Activated CD8-positive, alpha-beta T cell treated with anti-CD3 and anti-CD28 coated beads, Interleukin-2, amount 10 ng/mL, durations not matched to agents 7 days and 5 days (primary cell): Measurements from ENCODE around the gene ERICH2. TPM values are rescaled to one million over a fixed set of nuclear protein-coding genes. Genes with fewer than 3 reads are reported as not detected.
A peak's percentile ranks its signal among the peaks of the same experiment; 100 is the strongest.

Source experiments
- ATAC-seq: fragments of 150-1000 bp; cut with Tn5 transposase; one replicate; pipeline ENCODE4 v1.10.0; 2021; ENCODE audit warnings: moderate library complexity
- CTCF ChIA-PET: fragments of 350-600 bp; sonication (Branson Sonifier 250); formaldehyde crosslinking; loops from one replicate; lab custom pipeline; 2021; ENCODE audit warnings: antibody characterized with exemption; lab: Charles Lee
- POLR2A ChIA-PET: fragments of 350-600 bp; sonication (Branson Sonifier 250); formaldehyde crosslinking; loops from one replicate; lab custom pipeline; 2021; ENCODE audit warnings: antibody characterized with exemption; lab: Charles Lee
- DNase-seq: peaks from one replicate; pipeline ENCODE4 v3.0.0-alpha.2; 2020
- H3K27ac Mint-ChIP-seq: one replicate; pipeline ENCODE4 v1.8.0; 2021; ENCODE audit warnings: mild to moderate bottlenecking, mixed read lengths
- H3K27me3 Mint-ChIP-seq: one replicate; pipeline ENCODE4 v1.8.0; 2021; ENCODE audit warnings: low read depth, mixed read lengths
- H3K36me3 Mint-ChIP-seq: one replicate; pipeline ENCODE4 v1.8.0; 2021; ENCODE audit warnings: low read depth, mixed read lengths
- H3K4me1 Mint-ChIP-seq: one replicate; pipeline ENCODE4 v1.8.0; 2021; ENCODE audit warnings: low read depth, mixed read lengths
- H3K4me3 Mint-ChIP-seq: one replicate; pipeline ENCODE4 v1.8.0; 2021; ENCODE audit warnings: mild to moderate bottlenecking, mixed read lengths
- H3K9me3 Mint-ChIP-seq: one replicate; pipeline ENCODE4 v1.8.0; 2022; ENCODE audit warnings: mixed read lengths; ENCODE audit not compliant: insufficient read depth
- total RNA-seq, 2 experiments: library from RNA; stranded (reverse); gene quantifications; one replicate each; pipeline ENCODE4 v1.2.3, GENCODE V29; 2021

The ERICH2 gene
- total RNA-seq, 2 experiments from 2014 or later = not detected

GRCh38 chr2:170766693-170767092 lies 3.5 kb upstream of the ERICH2 start:
- Mint-ChIP-seq H3K36me3 (no peaks in the 10 kb centered on the region), H3K4me3 (no peak overlapping the region), H3K9me3 (no peaks in the 10 kb centered on the region), H3K27ac (no peak overlapping the region), H3K4me1 (peaks cover 12% of the 10 kb centered on the region), H3K27me3 (peaks cover 13% of the 10 kb centered on the region)
- ChIA-PET POLR2A (no interaction called here), CTCF (no interaction called here)
- ATAC-seq = no peak
- DNase-seq = no peak

- no peaks in the 10 kb centered on the region for H3K36me3 Mint-ChIP-seq
- peak; percentile 90 for ATAC-seq
- peak overlapping the region; percentile 90 for H3K4me3 Mint-ChIP-seq
- no peaks in the 10 kb centered on the region for H3K9me3 Mint-ChIP-seq
- H3K27me3 Mint-ChIP-seq = peaks cover 35% of the 10 kb centered on the region
- DNase-seq = peak; percentile 77
- H3K4me1 Mint-ChIP-seq = peaks cover 13% of the 10 kb centered on the region
- peak overlapping the region; percentile 78 for H3K27ac Mint-ChIP-seq
- ChIA-PET POLR2A (no interaction called here), CTCF (interaction anchor here (0.9 to 2.1 kb wide), 4 partner anchors 10 to 361 kb away, joined by 3 to 6 read pairs (median 4); no protein-coding TSS in a partner anchor)
Measured at GRCh38 chr2:170770606-170771420, 635 bp downstream of the ERICH2 start.

GRCh38 chr2:170771421-170771937 lies 1.3 kb downstream of the ERICH2 start:
- ChIA-PET CTCF (interaction anchor here (0.9 to 2.1 kb wide), 2 partner anchors 11 to 410 kb away, joined by 5 to 6 read pairs; no protein-coding TSS in a partner anchor), POLR2A (no interaction called here)
- H3K27ac Mint-ChIP-seq = peak overlapping the region; percentile 30
- H3K9me3 Mint-ChIP-seq = no peaks in the 10 kb centered on the region
- no peak for DNase-seq
- no peaks in the 10 kb centered on the region for H3K36me3 Mint-ChIP-seq
- H3K4me3 Mint-ChIP-seq = peak overlapping the region; percentile 67
- peaks cover 13% of the 10 kb centered on the region for H3K4me1 Mint-ChIP-seq
- H3K27me3 Mint-ChIP-seq = peaks cover 35% of the 10 kb centered on the region
- no peak for ATAC-seq

GRCh38 chr2:170772295-170772694 lies 2.1 kb downstream of the ERICH2 start:
- POLR2A ChIA-PET = no interaction called here
- H3K4me3 Mint-ChIP-seq = no peak overlapping the region
- DNase-seq = no peak

GRCh38 chr2:170774074-170774473 lies 3.9 kb downstream of the ERICH2 start:
- ATAC-seq (no peak), DNase-seq (no peak)
- Mint-ChIP-seq H3K27me3 (peaks cover 42% of the 10 kb centered on the region), H3K27ac (no peak overlapping the region), H3K4me1 (peaks cover 13% of the 10 kb centered on the region), H3K9me3 (no peaks in the 10 kb centered on the region), H3K4me3 (no peak overlapping the region), H3K36me3 (no peaks in the 10 kb centered on the region)
- POLR2A ChIA-PET = no interaction called here
- CTCF ChIA-PET = no interaction called here

More at GRCh38 chr2:170772295-170772694, 2.1 kb downstream of the ERICH2 start:
- Mint-ChIP-seq H3K27ac (no peak overlapping the region), H3K4me1 (peaks cover 13% of the 10 kb centered on the region), H3K27me3 (peaks cover 35% of the 10 kb centered on the region), H3K36me3 (no peaks in the 10 kb centered on the region), H3K9me3 (no peaks in the 10 kb centered on the region)
- CTCF ChIA-PET = interaction anchor here (0.7 to 1.1 kb wide), 4 partner anchors 10 to 411 kb away, joined by 3 to 5 read pairs (median 3); no protein-coding TSS in a partner anchor
- no peak for ATAC-seq

DNA sequence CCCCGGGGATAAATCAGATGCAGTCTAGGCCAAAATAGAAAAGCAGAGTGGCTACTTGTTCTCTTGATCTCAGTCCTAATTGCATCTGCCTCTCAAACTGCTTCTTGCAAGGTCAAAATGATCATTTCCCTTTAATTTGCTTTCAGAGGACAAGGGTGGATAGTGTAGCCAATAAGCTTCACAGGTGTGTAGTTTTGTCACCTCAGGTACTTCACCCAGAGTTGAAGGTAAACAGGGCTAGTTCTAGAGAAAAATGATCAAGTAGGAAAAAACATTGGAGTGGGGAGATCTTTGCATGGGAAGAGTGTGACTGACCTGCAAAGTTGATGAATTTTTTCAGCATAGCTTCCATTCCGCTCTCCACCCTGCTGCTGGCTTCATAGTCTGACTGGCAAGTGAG lies 8.7 kb downstream of the ERICH2 start:
- no peaks in the 10 kb centered on the region for H3K9me3 Mint-ChIP-seq
- no peaks in the 10 kb centered on the region for H3K4me1 Mint-ChIP-seq
- CTCF ChIA-PET = interaction anchor here (1.8 kb wide), 1 partner anchor 34 kb away, joined by 6 read pairs; no protein-coding TSS in a partner anchor
- H3K27ac Mint-ChIP-seq = no peak overlapping the region
- ATAC-seq (no peak), DNase-seq (no peak)
- H3K36me3 Mint-ChIP-seq = no peaks in the 10 kb centered on the region
- POLR2A ChIA-PET = no interaction called here
- peaks cover 28% of the 10 kb centered on the region for H3K27me3 Mint-ChIP-seq
- no peak overlapping the region for H3K4me3 Mint-ChIP-seq

DNA sequence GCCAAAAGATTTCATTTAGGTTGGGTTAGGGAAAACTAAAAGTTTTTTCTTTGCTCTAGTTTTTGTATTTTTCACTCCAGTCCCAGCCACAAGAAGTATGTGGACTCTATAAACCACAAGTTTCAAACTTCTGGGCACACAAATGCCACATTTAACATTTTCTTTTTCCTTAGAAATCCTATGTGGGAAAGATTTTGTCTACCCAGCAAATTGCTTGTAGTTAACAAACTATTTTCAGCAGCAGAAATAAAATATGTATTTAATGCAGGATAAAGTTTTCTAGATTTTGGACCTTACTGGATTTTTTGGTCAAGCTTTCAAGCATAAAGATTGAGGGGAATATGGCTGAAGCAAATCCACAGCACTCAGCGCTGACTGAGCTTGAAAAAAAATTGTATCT lies 9.1 kb downstream of the ERICH2 start:
- POLR2A ChIA-PET = no interaction called here
- H3K4me3 Mint-ChIP-seq = no peak overlapping the region
- CTCF ChIA-PET = interaction anchor here (1.8 kb wide), 1 partner anchor 33 kb away, joined by 6 read pairs; no protein-coding TSS in a partner anchor
- H3K4me1 Mint-ChIP-seq = no peaks in the 10 kb centered on the region
- no peak for ATAC-seq
- no peak overlapping the region for H3K27ac Mint-ChIP-seq
- H3K27me3 Mint-ChIP-seq = peaks cover 26% of the 10 kb centered on the region
- no peaks in the 10 kb centered on the region for H3K36me3 Mint-ChIP-seq
- DNase-seq = no peak
- no peaks in the 10 kb centered on the region for H3K9me3 Mint-ChIP-seq

GRCh38 chr2:170782673-170783072 lies 12.5 kb downstream of the ERICH2 start:
- no peak for DNase-seq
- H3K4me1 Mint-ChIP-seq = no peaks in the 10 kb centered on the region
- H3K4me3 Mint-ChIP-seq = no peak overlapping the region
- no peak for ATAC-seq
- H3K9me3 Mint-ChIP-seq = no peaks in the 10 kb centered on the region
- ChIA-PET CTCF (no interaction called here), POLR2A (no interaction called here)
- H3K27me3 Mint-ChIP-seq = peaks cover 25% of the 10 kb centered on the region
- no peak overlapping the region for H3K27ac Mint-ChIP-seq
- no peaks in the 10 kb centered on the region for H3K36me3 Mint-ChIP-seq

DNA sequence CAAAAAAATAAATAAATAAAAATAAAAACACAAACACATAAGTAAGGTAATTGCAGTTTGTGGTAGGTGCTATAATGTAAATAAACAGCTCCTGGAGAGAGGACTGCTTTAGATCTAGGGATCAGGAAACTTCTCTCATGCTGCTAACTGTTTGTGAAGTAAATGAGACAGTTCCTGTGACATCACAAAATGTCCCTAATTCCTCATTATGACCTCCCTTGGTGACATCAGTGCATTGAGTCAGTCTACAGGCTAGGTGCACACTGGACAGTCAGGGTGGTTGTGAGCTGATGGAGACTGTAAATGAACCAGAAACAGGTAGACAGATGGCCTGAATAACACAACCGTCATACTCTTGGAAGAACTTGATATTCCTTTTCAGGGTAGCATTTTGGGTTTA lies 13.4 kb downstream of the ERICH2 start:
- CTCF ChIA-PET = interaction anchor here (1.2 kb wide), 1 partner anchor 29 kb away, joined by 3 read pairs; no protein-coding TSS in a partner anchor
- H3K4me3 Mint-ChIP-seq = no peak overlapping the region
- H3K9me3 Mint-ChIP-seq = no peaks in the 10 kb centered on the region
- H3K4me1 Mint-ChIP-seq = no peaks in the 10 kb centered on the region
- ATAC-seq (no peak), DNase-seq (no peak)
- H3K36me3 Mint-ChIP-seq = no peaks in the 10 kb centered on the region
- no peak overlapping the region for H3K27ac Mint-ChIP-seq
- H3K27me3 Mint-ChIP-seq = peaks cover 25% of the 10 kb centered on the region
- POLR2A ChIA-PET = no interaction called here

DNA sequence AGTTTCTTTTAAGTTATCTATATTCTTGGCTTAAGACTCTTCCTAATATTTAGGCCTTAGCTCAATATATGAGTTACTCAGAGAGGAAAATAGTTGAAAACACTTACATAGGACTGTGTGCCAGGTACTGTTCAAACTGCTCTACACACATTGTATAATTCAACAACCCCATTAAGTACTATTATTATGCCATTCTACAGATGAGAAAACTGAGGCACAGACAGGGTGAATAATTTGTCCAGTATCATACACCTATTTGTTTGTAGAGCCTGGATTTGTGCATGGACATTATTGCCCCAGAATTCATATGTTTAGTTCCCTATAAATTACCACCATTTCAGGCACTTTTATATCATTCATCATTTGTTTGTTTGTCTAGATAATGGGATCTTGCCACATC lies 28.8 kb downstream of the ERICH2 start:
- Mint-ChIP-seq H3K4me1 (no peaks in the 10 kb centered on the region), H3K27ac (no peak overlapping the region), H3K36me3 (no peaks in the 10 kb centered on the region), H3K4me3 (no peak overlapping the region), H3K9me3 (no peaks in the 10 kb centered on the region), H3K27me3 (peaks cover 23% of the 10 kb centered on the region)
- ChIA-PET CTCF (no interaction called here), POLR2A (no interaction called here)
- no peak for DNase-seq
- no peak for ATAC-seq

GRCh38 chr2:170806548-170806947 lies 36.4 kb downstream of the ERICH2 start:
- ATAC-seq (no peak), DNase-seq (no peak)
- Mint-ChIP-seq H3K36me3 (no peaks in the 10 kb centered on the region), H3K4me3 (no peak overlapping the region), H3K27me3 (peaks cover 15% of the 10 kb centered on the region), H3K4me1 (no peaks in the 10 kb centered on the region), H3K27ac (no peak overlapping the region), H3K9me3 (no peaks in the 10 kb centered on the region)
- POLR2A ChIA-PET = interaction anchor here (0.5 kb wide), 1 partner anchor 50 kb away, joined by 4 read pairs; no protein-coding TSS in a partner anchor
- CTCF ChIA-PET = interaction anchor here (1.4 kb wide), 1 partner anchor 9 kb away, joined by 3 read pairs; no protein-coding TSS in a partner anchor
